ENCODE results near the gene OLFML2A.

- no peak for TF ChIP-seq POLR2A (IDR thresholded peaks at IDR 0.05)
- TF ChIP-seq, protein P1, sequence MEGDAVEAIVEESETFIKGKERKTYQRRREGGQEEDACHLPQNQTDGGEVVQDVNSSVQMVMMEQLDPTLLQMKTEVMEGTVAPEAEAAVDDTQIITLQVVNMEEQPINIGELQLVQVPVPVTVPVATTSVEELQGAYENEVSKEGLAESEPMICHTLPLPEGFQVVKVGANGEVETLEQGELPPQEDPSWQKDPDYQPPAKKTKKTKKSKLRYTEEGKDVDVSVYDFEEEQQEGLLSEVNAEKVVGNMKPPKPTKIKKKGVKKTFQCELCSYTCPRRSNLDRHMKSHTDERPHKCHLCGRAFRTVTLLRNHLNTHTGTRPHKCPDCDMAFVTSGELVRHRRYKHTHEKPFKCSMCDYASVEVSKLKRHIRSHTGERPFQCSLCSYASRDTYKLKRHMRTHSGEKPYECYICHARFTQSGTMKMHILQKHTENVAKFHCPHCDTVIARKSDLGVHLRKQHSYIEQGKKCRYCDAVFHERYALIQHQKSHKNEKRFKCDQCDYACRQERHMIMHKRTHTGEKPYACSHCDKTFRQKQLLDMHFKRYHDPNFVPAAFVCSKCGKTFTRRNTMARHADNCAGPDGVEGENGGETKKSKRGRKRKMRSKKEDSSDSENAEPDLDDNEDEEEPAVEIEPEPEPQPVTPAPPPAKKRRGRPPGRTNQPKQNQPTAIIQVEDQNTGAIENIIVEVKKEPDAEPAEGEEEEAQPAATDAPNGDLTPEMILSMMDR (IDR thresholded peaks at IDR 0.05): no peak
These were observed 16.2 kb upstream of the OLFML2A start for GRCh38 chr9:124760719-124761118.

Measured in lower leg skin (tissue), 3 donors.